ENCODE measurements around the gene AGAP1.

AGAP1 gene

DNA sequence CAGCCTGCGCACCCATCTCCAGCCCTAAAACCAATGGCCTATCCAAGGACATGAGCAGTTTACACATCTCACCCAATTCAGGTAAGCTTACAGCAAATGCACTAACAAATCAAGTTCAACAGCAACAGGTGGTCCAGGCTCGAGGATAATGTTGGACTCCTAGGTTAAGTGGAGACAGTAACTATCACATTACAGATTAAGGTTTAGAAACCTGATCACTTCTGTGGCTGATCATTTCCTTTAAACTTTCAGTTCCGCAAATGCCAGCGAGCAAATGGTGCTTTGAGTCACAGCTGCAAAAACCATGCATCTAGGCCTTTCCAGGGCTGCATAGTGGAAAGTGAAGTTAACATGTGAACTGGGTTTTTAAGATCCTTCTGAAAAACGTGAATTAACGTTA, 415.0 kb downstream of the AGAP1 start:
- DNase-seq = no peak

DNA sequence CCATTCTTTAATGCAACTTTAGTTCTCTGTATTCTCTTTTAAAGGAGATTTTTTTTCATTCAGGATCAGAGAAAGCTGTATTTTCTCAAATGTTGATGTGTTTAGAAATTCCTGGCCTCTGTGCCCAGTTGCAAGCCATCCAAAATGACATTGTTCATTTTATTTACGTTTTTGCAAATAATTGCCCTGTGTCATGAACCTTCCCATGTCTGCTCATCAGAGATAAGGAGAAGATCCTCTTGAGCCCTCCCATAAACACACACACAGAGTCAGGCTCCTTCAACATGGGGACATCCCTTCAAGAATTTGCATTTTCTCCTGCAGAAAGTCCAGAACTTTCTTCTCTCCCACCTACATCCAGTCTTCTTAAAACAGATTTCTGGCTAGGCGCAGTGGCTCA, 415.5 kb downstream of the AGAP1 start:
- DNase-seq = no peak

DNA sequence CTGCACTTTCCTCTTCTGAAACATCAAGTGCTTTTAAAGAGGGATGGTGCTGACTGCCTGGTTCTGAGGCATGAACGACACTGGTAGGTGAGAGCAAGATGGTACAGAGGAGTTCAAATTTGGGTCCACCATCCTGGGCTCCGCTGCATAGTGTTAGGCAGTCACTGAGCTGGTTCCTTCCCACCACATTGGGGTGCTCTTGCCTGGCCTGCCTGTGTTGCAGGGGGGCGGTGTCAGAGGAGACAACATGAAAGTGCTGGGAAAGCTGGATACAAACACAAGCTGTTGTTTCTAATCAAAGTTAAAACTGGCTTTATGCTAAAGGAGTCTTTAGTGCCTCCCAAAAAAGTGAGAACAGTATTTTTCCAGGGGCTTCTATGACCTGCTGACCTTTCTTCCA, 416.2 kb downstream of the AGAP1 start:
- DNase-seq = no peak

DNA sequence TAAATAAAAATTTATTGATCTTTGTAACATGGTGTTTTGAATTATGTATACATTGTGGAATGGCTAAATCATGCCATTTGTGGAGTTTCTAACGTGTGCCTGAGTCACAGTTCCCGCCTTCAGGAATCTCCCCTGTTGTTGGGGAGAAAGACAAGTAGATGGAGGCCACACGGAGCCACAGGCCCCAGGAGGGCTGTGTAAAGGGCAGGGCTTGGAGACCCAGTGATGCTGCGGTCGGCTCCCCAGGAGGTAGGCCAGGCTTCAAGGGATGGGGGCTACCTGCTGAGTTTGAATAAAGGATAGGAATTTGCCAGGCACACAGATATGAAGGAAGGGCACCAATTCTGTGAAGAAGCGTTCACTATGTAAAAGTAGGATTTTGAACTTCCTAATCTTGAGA, 417.3 kb downstream of the AGAP1 start:
- no peak for DNase-seq

DNA sequence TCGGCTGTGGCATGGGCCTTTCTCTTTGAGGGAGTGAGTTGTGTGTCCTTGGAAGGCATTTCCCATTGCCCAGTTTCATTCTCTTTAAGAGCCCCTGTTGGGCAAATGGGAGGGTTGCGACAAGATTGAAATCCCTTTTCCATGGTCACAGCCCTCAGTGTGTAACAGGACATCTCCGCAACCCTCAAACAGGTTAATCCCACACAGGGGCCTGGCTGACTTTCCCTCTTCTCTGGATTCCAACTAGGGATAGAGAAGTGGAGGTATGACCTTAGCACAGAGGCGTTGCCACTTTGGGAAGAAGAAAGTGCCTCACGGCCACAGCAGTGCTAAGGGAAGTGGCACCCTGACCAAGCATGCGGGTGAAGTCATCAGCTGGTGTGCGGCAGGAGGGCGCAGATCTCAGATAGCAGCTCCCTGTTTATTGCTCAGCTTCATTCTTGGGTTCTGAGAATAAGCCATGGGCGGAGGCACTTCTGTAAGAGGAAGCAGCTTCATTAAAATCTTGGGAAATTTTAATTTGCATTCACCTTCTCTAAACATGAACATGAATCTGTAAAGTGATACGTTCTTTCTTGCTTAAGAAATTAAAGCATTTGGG, 417.9 kb downstream of the AGAP1 start:
- no peak for DNase-seq

DNA sequence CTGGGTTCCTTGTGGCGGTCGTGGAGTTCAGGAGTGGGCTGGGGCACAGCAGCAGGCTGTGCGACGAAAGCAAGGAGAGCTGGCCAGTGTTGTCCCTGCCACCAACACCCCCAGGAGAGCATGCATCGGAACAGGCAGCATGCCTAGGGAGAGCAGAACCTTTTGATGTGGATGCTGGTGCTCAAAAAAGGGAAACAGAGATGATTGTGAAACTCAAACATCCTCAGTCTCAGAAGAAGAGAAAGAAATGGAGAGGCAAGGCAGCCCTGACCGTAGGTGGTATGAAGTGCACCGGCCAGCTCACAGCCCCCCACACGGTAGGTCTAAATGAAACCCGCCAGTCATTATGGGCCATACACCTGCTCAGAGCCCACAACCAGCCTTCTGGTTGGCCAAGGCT, 420.9 kb downstream of the AGAP1 start:
- DNase-seq = no peak

DNA sequence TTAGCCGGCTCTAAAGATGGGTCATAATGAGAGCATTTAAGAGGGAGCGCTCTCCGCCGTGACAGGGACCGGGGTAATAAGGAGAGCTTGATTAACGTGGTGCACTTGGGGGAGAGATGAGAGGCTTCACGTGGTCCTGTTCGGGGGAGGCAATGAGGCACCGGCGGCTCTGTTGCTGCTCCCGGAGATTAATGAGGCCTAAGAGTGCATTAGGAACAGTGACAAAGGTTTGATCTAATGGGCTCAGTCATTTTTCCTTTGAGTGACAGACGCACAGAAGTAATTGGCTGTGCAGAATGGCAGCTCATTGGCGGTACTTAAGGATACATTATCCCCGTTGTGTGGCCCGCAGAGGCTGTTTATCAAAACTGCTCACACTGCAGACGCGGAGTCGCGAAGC, 423.7 kb downstream of the AGAP1 start:
- no peak for DNase-seq

DNA sequence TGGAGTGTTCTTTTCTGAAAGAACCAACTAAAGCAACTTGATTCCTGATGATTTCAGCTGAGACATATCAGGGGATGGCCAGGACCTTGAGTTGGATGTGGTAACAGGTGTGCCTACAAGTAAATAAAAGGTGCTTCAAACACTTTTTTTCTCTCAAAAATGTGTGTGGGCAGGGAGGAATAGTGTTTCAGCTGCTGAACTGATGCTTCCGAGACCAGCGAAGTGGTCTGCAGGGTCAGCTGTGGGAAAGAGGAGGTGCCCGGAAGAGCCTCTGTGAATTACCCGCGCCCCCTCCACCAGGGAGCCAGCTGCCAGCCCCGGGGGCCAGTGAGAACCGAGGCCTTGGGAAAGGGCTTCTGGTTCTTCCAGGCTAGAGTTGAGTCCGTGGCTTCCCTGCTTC, 425.0 kb downstream of the AGAP1 start:
- DNase-seq = no peak

DNA sequence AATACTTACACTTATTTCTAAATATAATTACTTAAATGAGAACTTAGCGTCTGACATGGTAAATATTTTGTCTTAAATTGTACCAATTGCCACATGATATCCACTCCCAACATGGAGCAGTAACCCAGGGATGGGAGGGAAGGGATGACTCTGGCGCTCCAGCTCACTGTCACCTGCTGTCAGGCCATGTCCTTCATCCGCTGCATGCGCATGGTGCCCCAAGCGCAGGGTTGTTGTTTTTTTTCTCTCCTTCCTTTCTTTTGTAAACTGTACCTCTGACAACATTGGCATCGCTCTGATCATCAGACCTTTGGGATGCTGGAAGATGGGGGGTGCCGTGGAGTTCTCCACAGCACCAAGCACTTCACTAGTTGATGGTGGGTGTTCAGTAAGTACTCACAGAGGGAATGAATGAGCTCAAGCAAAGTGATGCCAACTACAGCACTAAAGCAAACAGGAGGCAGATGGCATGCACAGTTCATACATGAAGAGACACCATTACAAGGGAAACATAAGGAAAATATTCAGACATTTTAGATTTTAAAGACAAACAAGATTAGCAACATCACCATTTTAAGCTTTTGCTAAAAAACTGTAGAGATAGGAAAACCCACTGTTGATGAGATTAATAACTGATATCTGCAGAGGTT, 426.5 kb downstream of the AGAP1 start:
- DNase-seq = no peak

DNA sequence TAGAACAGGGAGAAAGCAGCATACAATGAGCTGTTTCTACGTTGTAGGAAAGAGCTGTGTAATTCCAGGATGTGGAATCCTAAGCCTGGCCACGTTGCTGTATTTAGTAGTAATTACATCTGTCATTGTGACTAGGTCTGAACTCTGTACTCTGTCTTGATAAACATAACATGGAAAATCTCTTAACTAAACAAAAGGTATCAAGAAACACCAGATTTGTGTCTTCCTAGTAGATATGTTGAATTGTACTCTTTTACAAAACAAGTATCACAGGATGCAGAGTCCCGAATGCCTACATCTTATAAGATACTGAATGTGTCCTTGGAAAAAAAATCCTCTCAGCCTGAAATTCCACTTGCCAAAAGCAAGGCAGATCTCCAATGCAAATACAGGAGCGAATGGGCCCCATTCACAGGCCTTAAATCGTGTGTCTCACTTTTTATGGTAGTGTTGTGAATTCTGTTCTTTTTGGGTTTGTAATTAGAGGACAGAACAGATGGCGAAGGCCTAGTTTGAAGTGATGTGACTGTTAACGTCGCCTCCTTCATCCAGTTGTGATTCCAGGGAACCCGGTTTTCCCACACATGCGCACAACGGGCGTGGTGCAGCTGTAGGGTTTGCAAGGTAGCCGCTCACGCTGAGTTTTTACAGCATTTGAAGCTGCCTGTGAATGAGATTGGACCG, 427.8 kb downstream of the AGAP1 start:
- DNase-seq = no peak

DNA sequence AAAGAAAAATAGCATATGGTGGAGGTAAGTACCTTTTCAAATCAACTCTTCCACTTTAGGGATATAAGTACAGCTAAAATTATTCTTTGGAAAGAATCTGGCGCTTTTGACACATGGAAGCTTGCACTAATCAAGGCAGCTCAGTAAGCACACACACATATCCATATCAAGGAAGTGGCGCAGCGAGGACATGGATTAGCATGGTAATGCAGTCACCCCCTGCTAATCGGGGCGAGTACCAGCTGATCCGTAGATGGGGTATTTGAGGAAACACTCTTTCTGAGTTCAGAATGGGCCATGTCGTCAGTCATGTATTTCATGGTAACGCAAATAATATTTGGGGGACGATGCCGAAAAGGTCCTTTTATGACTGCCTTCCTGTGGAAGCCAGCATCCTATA, 429.0 kb downstream of the AGAP1 start:
- DNase-seq = no peak

DNA sequence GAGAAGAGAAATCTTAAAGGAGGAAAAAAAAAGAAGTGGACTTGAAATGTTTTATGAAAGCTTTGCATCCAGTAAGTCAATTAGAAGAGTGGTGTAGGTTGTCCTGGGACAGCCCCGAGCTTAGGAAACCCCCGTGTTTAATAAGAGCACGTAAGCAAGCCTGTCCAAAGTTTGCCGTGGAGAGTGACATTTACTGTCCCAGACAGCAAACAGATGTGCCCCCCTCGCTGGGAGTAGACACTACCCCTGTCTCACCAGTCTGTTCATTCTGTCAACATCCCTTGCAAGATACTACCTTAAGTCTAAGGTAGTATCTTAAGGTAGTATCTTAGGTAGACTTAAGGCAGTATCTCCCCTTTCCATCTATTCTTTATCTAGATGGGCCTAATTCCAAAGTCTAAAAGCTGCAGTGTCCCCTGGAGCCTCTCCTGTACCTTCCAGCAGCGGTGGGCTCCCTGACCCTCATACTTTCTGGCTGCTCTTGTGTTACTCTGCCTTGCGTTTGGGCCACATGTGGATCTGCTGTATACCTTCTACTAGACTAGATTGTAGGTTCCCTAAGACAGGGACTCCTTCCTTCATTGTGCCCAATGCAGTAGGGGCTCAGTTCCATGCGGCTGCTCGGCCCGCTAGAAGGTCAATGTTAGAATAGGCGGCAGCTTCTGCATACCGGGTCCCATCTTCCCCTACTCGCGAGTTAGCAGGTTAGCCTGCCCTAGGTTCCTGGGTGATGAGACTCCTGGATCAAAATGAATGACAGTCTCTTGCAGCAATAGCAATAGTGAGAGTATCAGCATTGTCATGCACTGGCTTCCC, 430.2 kb downstream of the AGAP1 start:
- DNase-seq = no peak

DNA sequence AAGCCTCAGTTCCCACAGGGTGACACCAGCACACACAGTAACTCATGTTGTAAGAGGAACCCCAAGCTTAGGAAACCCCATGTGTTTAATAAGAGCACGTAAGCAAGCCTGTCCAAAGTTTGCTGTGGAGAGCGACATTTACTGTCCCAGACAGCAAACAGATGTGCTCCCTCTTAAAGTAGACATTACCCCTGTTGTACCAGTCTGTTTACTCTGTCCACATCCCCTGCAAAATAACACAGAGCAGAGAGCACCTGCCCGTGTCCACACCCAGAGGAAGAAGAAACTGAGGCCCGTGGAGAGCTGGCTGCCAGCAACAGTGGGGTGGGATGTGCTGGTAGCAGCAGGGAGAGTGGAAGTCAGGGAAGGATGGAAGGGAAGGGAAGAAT, 430.8 kb downstream of the AGAP1 start:
- no peak for DNase-seq

DNA sequence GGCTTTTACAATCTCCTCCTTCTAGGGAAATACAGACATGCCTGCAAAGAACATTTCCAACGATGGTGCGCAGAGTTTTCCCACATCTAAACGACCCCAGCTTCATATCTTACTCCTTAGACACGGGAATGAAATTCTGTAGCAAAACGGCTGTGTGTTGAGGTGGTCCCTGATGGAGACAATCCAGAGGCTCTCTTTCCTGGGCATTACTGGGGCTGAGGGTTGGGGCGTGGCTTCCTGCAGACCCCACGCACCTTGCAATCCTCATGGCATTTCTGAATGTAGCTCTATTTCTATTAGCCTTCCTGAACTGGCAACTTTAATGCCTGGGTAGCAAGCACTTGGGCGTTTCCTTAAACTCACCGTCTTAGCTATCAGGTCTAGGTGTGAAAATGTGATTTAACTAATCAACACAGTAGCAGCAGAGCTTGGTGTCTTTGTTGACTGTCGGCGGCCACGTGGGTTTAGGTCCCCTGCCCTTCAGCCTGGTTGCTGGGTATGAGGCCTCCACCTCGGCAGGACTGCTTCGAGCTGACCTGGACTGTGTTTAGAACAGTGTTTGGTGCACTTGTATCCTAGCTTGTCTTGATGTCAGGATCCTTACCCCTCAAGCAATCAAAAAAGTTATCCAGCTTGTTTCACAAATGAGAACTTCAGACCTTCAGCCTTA, 431.5 kb downstream of the AGAP1 start:
- DNase-seq = no peak

DNA sequence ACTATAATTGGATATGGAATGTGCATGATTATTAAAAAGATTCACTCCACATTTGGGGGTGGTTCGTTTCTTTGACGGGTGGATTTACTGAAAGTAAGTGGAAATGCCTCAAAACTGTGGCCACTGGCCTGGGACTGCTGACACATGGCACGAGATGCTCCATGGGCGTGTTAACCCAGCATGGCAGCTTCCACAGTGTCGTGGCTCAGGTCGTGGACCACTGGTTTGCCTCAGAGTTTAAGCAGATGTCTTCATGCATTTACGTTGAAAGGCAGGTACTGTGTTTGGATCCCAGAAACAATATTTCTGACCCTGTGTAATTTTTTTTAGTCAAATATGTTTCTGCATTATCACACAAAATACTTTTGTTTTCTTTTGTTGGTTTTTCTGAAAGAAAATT, 432.4 kb downstream of the AGAP1 start:
- no peak for DNase-seq

DNA sequence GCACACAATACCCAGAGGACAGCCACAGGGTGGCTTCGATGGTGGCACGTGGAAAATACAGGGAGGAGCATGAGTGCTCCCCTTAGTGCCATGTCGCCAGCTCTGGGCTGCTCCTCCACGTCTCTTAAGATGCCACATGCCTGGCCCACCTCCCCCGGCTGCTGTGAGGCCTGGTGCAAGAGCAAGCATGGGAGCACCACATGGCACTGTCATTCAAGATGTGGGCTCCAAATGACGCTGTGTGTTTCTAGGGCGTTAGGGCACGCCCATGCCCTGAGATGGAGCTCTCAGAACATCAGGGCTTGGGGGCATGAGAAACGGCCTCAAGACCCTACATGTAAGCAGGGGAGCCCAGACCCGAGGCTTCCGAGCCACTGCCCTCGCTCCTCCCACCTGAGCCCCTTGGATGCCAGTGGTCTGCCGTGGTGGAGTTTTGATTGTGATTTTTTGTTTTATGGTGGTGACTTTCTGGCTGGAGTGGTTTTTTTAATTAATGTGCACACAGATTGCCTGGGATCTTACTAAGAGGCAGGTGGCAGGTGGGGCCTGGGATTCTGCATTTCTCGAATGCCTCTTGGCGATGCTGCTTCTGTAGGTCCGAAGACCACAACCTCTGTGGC, 435.0 kb downstream of the AGAP1 start:
- DNase-seq = no peak

DNA sequence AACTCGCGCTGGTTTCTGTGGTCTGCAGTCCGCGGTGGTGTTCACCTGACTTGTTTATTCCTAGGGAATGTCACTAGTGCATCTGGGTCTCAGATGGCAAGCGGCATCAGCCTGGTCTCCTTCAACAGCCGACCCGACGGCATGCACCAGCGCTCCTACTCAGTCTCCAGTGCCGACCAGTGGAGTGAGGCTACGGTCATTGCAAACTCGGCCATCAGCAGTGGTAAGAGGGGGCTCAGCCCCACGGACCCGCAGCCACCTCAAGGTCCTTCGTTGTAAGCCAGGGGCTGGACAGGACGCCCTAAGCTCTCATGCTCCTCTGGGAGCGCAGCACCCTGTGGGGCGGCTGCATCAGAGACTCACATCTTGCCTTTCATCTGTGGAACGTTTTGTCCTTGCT, 436.9 kb downstream of the AGAP1 start:
- no peak for DNase-seq

DNA sequence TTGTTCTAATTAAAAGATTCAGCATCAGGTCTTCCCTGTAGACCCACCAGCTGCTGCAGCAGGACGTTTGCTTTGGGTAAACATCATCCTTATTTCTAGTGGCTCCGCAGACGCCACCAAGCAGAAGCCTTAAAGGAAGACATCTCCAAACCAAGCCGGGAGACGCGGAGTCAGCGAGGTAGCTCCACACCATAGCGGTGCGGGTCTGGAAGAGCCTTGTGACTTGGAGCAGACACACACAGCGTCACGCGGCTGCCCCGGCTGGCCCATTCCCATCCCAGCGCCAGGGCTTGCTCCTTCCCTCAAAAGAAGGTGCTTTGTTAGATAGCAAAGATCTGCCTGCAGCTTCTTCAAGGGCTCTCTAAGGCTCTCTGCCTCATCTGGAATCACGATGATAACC, 437.8 kb downstream of the AGAP1 start:
- no peak for DNase-seq

DNA sequence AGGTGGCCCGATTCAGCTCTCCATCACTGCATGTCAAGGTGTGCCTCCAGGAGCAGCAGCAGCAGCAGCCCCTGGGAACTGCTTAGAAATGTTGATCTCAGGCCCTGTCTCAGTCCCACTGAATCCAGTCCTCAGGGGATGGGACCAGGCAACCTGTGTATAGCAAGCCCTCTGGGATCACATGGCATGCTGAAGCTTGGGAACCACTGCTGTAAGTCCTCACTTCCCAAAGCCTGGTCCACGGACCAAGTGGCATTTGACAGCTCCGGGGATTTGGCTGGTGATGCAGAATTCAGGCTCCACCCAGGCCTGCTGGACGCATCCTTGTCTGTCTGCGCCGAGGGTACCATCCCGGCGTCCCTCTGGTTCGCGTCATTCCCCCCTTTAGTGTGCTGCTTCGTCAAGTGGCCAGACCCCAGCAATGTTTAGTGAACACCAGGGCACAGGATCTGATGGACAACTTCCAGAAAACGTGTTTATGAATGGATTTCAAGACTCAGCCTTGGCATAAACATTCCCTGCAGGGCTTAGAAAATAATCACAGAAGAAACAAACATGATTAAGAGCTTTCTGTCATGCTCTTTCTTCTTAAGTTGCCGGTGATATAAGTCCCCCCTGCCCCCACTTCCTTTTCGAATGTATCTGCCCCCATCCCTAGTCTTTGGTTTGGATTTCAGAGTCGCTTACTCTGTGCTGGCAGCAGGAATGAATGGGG, 440.4 kb downstream of the AGAP1 start:
- DNase-seq = no peak

DNA sequence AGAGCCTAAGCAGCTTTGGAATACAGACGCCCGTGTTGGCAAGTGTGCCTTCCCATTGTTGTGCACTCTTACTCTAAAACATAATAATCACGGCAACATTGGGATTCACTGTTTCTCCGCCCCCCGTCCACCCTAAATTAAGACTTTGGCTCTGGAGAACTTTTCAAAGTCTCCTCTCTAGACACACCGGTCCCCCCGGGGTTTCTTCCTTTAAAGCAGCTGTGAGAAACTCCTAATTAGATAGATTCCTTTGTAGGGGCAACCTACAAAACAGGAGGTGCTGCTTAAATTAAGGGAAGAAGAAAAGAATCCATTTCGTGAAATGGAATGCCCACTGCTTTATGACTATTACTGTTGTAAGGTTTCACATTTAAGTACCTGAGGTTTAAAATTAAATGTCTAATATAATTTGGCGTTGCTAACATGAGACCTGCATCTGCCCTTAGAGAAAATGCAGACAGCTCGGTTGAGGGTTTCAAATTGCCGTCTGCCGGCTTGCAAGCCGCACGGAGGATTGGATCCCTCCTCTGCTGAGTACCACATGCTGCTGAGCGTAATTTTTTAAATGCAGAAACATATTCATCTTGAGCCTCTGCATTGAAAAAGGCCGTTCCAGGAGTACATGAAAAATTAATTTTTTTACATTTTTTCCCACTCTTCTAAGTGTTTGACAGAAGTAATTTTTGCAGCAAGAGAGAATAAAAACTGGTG, 441.1 kb downstream of the AGAP1 start:
- no peak for DNase-seq

DNA sequence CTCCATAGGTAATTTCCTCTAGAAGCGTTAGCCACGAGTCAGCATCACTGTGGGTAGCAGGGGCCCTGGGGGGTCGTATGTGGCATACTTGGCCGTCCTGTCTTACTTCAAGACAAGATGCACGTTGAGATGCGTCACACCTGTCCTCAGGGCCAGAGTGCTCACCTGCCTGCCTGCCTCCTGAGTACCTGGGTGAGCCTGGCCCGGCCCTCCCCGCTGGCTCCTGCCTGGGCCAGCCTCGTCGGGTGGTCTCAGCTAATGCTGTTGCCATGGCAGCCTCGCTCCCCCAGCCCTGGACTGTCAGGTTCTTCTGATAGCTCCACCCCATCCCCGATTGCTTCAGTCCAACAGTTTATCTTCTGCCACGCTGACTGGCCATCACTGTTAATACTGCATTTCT, 441.9 kb downstream of the AGAP1 start:
- DNase-seq = no peak

Measured in kidney glomerular epithelial cell (primary cell).